SK-N-SH treated with all-trans-retinoic acid at 6 μM for 48 hours (cell line): ENCODE results near the gene RASAL2.

ENCODE experiments used
- ATAC-seq: fragments of 200-7000 bp; cut with Tn5 transposase; 3 replicates; pipeline ENCODE4 v1.9.1; 2020; ENCODE audit warnings: mild to moderate bottlenecking, moderate library complexity
- ARNTL ChIP-seq: fragments of 450-650 bp; formaldehyde crosslinking; IDR thresholded peaks from 2 replicates; pipeline ENCODE4 v1.5.0; 2020; ENCODE audit warnings: low read depth, mild to moderate bottlenecking, moderate library complexity, borderline replicate concordance
- BACH2 ChIP-seq: fragments of 250-450 bp; sonication (Bioruptor Pico); IDR thresholded peaks from 2 replicates; pipeline ENCODE4 v1.9.0; 2021; ENCODE audit warnings: mild to moderate bottlenecking, borderline replicate concordance
- CSDC2 ChIP-seq: fragments of 250-450 bp; sonication (Bioruptor Pico); IDR thresholded peaks from 2 replicates; pipeline ENCODE4 v1.5.0; 2020; ENCODE audit warnings: mild to moderate bottlenecking, moderate library complexity
- ESRRG ChIP-seq: fragments of 250-450 bp; sonication (Bioruptor Pico); IDR thresholded peaks from 2 replicates; pipeline ENCODE4 v1.6.1; 2021; ENCODE audit warnings: mild to moderate bottlenecking
- GLIS3 ChIP-seq: fragments of 250-450 bp; sonication (Bioruptor Pico); IDR thresholded peaks from 2 replicates; pipeline ENCODE4 v1.5.0; 2020; ENCODE audit warnings: mild to moderate bottlenecking, moderate library complexity
- ISL1 ChIP-seq: fragments of 250-450 bp; sonication (Bioruptor Pico); IDR thresholded peaks from 2 replicates; pipeline ENCODE4 v2.1.2; 2022; ENCODE audit warnings: mild to moderate bottlenecking, moderate library complexity
- OSR1 ChIP-seq: fragments of 250-450 bp; sonication (Bioruptor Pico); IDR thresholded peaks from 2 replicates; pipeline ENCODE4 v1.8.0; 2022; ENCODE audit warnings: moderate library complexity, mild to moderate bottlenecking, inconsistent platforms
- POU6F1 ChIP-seq: fragments of 250-450 bp; sonication (Bioruptor Pico); IDR thresholded peaks from 2 replicates; pipeline ENCODE4 v1.8.0; 2021; ENCODE audit warnings: low read depth, mild to moderate bottlenecking, moderate library complexity, borderline replicate concordance
- RARB ChIP-seq: fragments of 250-450 bp; sonication (Bioruptor Pico); IDR thresholded peaks from 2 replicates; pipeline ENCODE4 v1.8.0; 2021; ENCODE audit warnings: mild to moderate bottlenecking, moderate library complexity
- SNAI2 ChIP-seq: fragments of 250-450 bp; sonication (Bioruptor Pico); IDR thresholded peaks from 2 replicates; pipeline ENCODE4 v1.5.0; 2020; ENCODE audit warnings: mild to moderate bottlenecking, moderate library complexity
- TCF4 ChIP-seq: fragments of 250-450 bp; sonication (Bioruptor Pico); IDR thresholded peaks from 2 replicates; pipeline ENCODE4 v1.8.0; 2021; ENCODE audit warnings: mild to moderate bottlenecking, moderate library complexity, borderline replicate concordance
- TOX ChIP-seq: fragments of 250-450 bp; sonication (Bioruptor Pico); IDR thresholded peaks from 2 replicates; pipeline ENCODE4 v1.8.0; 2021; ENCODE audit warnings: mild to moderate bottlenecking, moderate library complexity, borderline replicate concordance
- ZC3H10 ChIP-seq: fragments of 250-450 bp; sonication (Bioruptor Pico); IDR thresholded peaks from 2 replicates; pipeline ENCODE4 v1.5.1; 2021; ENCODE audit warnings: mild to moderate bottlenecking, moderate library complexity
- ZFP3 ChIP-seq: fragments of 250-450 bp; sonication (Bioruptor Pico); IDR thresholded peaks from 2 replicates; pipeline ENCODE4 v1.5.0; 2020; ENCODE audit warnings: mild to moderate bottlenecking, moderate library complexity
- ZFP30 ChIP-seq: fragments of 450-650 bp; formaldehyde crosslinking; IDR thresholded peaks from 2 replicates; pipeline ENCODE4 v1.5.0; 2022; ENCODE audit warnings: mild to moderate bottlenecking, moderate library complexity
- ZNF565 ChIP-seq: fragments of 450-650 bp; formaldehyde crosslinking; conservative IDR thresholded peaks from 2 replicates; pipeline ENCODE4 v1.5.0; 2020; ENCODE audit warnings: low read depth, mild to moderate bottlenecking, moderate library complexity
- ZNF70 ChIP-seq: fragments of 450-650 bp; formaldehyde crosslinking; IDR thresholded peaks from 2 replicates; pipeline ENCODE4 v1.5.0; 2020; ENCODE audit warnings: mild to moderate bottlenecking, moderate library complexity
- TF ChIP-seq, protein P1 (sequence below): fragments of 250-450 bp; sonication (Bioruptor Pico); IDR thresholded peaks from 2 replicates; pipeline ENCODE4 v1.5.1; 2021; ENCODE audit warnings: mild to moderate bottlenecking, moderate library complexity
- TF ChIP-seq, protein P2 (sequence below): fragments of 250-450 bp; sonication (Bioruptor Pico); IDR thresholded peaks from 2 replicates; pipeline ENCODE4 v1.5.1; 2020; ENCODE audit warnings: low read depth, mild to moderate bottlenecking, moderate library complexity
- TF ChIP-seq, protein P3 (sequence below): fragments of 250-450 bp; sonication (Bioruptor Pico); IDR thresholded peaks from 2 replicates; pipeline ENCODE4 v1.8.0; 2020; ENCODE audit warnings: mild to moderate bottlenecking, moderate library complexity, borderline replicate concordance
- TF ChIP-seq, protein P4 (sequence below): fragments of 250-450 bp; sonication (Bioruptor Pico); IDR thresholded peaks from 2 replicates; pipeline ENCODE4 v1.5.0; 2020; ENCODE audit warnings: mild to moderate bottlenecking, moderate library complexity

Gene RASAL2

DNA sequence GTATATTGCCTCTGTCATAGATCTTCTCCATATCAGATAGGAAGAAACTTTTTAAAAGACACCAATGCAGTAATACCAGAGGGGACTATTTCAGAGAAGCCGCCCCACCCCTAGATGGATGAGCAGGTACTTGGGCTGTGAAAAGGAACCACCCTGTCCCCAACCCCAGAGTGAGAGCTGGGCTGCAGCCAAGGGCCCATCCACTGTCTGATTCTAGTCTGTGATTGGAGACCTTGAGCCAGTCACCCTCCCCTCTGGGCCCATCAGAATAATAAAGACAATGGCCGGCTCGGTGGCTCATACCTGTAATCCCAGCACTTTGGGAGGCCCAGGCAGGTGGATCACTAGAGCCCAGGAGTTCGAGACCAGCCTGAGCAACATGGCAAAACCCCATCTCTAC lies 397.8 kb downstream of the RASAL2 start:
- no peak for ATAC-seq
- no peak for TF ChIP-seq TOX (CRISPR knock-in tag)
- TF ChIP-seq, protein P1, sequence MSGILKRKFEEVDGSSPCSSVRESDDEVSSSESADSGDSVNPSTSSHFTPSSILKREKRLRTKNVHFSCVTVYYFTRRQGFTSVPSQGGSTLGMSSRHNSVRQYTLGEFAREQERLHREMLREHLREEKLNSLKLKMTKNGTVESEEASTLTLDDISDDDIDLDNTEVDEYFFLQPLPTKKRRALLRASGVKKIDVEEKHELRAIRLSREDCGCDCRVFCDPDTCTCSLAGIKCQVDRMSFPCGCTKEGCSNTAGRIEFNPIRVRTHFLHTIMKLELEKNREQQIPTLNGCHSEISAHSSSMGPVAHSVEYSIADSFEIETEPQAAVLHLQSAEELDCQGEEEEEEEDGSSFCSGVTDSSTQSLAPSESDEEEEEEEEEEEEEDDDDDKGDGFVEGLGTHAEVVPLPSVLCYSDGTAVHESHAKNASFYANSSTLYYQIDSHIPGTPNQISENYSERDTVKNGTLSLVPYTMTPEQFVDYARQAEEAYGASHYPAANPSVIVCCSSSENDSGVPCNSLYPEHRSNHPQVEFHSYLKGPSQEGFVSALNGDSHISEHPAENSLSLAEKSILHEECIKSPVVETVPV, result no peak
- TF ChIP-seq ZFP3 (CRISPR knock-in tag), result no peak
- TF ChIP-seq GLIS3 (CRISPR knock-in tag), result no peak
- no peak for TF ChIP-seq TCF4
- no peak for TF ChIP-seq ZNF565 (CRISPR knock-in tag)
- no peak for TF ChIP-seq BACH2 (CRISPR knock-in tag)
- TF ChIP-seq ZFP30, result no peak
- no peak for TF ChIP-seq ISL1 (CRISPR knock-in tag)
- TF ChIP-seq RARB, result no peak
- TF ChIP-seq, protein P2, sequence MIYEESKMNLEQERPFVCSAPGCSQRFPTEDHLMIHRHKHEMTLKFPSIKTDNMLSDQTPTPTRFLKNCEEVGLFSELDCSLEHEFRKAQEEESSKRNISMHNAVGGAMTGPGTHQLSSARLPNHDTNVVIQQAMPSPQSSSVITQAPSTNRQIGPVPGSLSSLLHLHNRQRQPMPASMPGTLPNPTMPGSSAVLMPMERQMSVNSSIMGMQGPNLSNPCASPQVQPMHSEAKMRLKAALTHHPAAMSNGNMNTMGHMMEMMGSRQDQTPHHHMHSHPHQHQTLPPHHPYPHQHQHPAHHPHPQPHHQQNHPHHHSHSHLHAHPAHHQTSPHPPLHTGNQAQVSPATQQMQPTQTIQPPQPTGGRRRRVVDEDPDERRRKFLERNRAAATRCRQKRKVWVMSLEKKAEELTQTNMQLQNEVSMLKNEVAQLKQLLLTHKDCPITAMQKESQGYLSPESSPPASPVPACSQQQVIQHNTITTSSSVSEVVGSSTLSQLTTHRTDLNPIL (CRISPR knock-in tag), result no peak
- TF ChIP-seq ZC3H10, result no peak
- no peak for TF ChIP-seq ZNF70 (CRISPR knock-in tag)
- no peak for TF ChIP-seq CSDC2
- TF ChIP-seq OSR1 (CRISPR knock-in tag), result no peak
- TF ChIP-seq SNAI2 (CRISPR knock-in tag), result no peak
- TF ChIP-seq, protein P3, sequence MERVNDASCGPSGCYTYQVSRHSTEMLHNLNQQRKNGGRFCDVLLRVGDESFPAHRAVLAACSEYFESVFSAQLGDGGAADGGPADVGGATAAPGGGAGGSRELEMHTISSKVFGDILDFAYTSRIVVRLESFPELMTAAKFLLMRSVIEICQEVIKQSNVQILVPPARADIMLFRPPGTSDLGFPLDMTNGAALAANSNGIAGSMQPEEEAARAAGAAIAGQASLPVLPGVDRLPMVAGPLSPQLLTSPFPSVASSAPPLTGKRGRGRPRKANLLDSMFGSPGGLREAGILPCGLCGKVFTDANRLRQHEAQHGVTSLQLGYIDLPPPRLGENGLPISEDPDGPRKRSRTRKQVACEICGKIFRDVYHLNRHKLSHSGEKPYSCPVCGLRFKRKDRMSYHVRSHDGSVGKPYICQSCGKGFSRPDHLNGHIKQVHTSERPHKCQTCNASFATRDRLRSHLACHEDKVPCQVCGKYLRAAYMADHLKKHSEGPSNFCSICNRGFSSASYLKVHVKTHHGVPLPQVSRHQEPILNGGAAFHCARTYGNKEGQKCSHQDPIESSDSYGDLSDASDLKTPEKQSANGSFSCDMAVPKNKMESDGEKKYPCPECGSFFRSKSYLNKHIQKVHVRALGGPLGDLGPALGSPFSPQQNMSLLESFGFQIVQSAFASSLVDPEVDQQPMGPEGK (CRISPR knock-in tag), result no peak
- TF ChIP-seq POU6F1 (CRISPR knock-in tag), result no peak

- no peak for ATAC-seq
- TF ChIP-seq ZC3H10 (no peak), OSR1 (CRISPR knock-in tag) (no peak), ARNTL (CRISPR knock-in tag) (no peak), GLIS3 (CRISPR knock-in tag) (no peak), ZNF565 (CRISPR knock-in tag) (no peak), SNAI2 (CRISPR knock-in tag) (no peak), ISL1 (CRISPR knock-in tag) (no peak), ESRRG (no peak), RARB (no peak), ZNF70 (CRISPR knock-in tag) (no peak)
- TF ChIP-seq, protein P3 (CRISPR knock-in tag), result no peak
- TF ChIP-seq, protein P1, result no peak
- TF ChIP-seq, protein P4, sequence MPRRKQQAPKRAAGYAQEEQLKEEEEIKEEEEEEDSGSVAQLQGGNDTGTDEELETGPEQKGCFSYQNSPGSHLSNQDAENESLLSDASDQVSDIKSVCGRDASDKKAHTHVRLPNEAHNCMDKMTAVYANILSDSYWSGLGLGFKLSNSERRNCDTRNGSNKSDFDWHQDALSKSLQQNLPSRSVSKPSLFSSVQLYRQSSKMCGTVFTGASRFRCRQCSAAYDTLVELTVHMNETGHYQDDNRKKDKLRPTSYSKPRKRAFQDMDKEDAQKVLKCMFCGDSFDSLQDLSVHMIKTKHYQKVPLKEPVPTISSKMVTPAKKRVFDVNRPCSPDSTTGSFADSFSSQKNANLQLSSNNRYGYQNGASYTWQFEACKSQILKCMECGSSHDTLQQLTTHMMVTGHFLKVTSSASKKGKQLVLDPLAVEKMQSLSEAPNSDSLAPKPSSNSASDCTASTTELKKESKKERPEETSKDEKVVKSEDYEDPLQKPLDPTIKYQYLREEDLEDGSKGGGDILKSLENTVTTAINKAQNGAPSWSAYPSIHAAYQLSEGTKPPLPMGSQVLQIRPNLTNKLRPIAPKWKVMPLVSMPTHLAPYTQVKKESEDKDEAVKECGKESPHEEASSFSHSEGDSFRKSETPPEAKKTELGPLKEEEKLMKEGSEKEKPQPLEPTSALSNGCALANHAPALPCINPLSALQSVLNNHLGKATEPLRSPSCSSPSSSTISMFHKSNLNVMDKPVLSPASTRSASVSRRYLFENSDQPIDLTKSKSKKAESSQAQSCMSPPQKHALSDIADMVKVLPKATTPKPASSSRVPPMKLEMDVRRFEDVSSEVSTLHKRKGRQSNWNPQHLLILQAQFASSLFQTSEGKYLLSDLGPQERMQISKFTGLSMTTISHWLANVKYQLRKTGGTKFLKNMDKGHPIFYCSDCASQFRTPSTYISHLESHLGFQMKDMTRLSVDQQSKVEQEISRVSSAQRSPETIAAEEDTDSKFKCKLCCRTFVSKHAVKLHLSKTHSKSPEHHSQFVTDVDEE (CRISPR knock-in tag), result no peak
- TF ChIP-seq, protein P2 (CRISPR knock-in tag), result no peak
These were observed 398.4 kb downstream of the RASAL2 start for GRCh38 chr1:178492341-178492740.
